B cell (primary cell): ENCODE data around the gene TMEM208. TPM values are rescaled to one million over a fixed set of nuclear protein-coding genes. Genes with fewer than 3 reads are reported as not detected.

ENCODE experiments used
- ATAC-seq: fragments of 200-7000 bp; cut with Tn5 transposase; one replicate; pipeline ENCODE4 v1.10.0; 2021; ENCODE audit warnings: low read depth, mild to moderate bottlenecking, moderate number of reproducible peaks, moderate library complexity
- CTCF ChIA-PET: fragments of 350-600 bp; sonication (Branson Sonifier 250); formaldehyde crosslinking; loops from one replicate; lab custom pipeline; 2021; ENCODE audit warnings: antibody characterized with exemption, inconsistent platforms; lab: Charles Lee
- POLR2A ChIA-PET: fragments of 350-600 bp; sonication (Branson Sonifier 250); formaldehyde crosslinking; loops from one replicate; lab custom pipeline; 2021; ENCODE audit warnings: antibody characterized with exemption; lab: Charles Lee
- DNase-seq: peaks from one replicate; pipeline ENCODE4 v3.0.0; 2013
- H2AFZ ChIP-seq: 2 replicates; pipeline ENCODE4 v1.6.1; 2012; ENCODE audit warnings: mild to moderate bottlenecking, low read depth, low read length; ENCODE audit not compliant: insufficient read depth, poor library complexity, severe bottlenecking
- H3K27ac ChIP-seq, 2 donors: 1 replicate in 1 of 2; 2 replicates in 1 of 2; pipeline ENCODE4 v1.5.1; 2012 to 2013; ENCODE audit warnings: low read length in 2 of 2, mild to moderate bottlenecking in 2 of 2, moderate library complexity in 1 of 2
- H3K27me3 ChIP-seq, 4 experiments: fragments of 200-600 bp in 1 of 4; sonication (generic) in 1 of 4; replicated peaks in 1 of 4; 1 replicate in 2 of 4; 2 replicates in 2 of 4; pipeline versions ENCODE4 v1.6.1 to v1.7.0; 2013 to 2016; ENCODE audit warnings: low read length in 3 of 4, mild to moderate bottlenecking in 2 of 4, mixed read lengths in 1 of 4, moderate library complexity in 1 of 4; ENCODE audit not compliant: insufficient read depth in 4 of 4, control insufficient read depth in 3 of 4; ENCODE audit errors: control extremely low read depth in 1 of 4
- H3K36me3 ChIP-seq, 2 experiments: replicated peaks in 1 of 2; 1 replicate in 1 of 2; 2 replicates in 1 of 2; pipeline versions ENCODE4 v1.6.1 to v1.7.1; 2013; ENCODE audit warnings: low read length in 1 of 2; ENCODE audit not compliant: insufficient read depth in 2 of 2, control insufficient read depth in 1 of 2; ENCODE audit errors: control extremely low read depth in 1 of 2, extremely low read depth in 1 of 2
- H3K4me1 ChIP-seq, 2 donors: fragments of 200-600 bp in 1 of 2; sonication (generic) in 1 of 2; 1 replicate in 1 of 2; 2 replicates in 1 of 2; pipeline versions ENCODE4 v1.5.1 to v1.6.1; 2013 to 2017; ENCODE audit warnings: low read length in 2 of 2; ENCODE audit not compliant: control insufficient read depth in 2 of 2, insufficient read depth in 2 of 2
- H3K4me2 ChIP-seq: replicated peaks from 2 replicates; pipeline ENCODE3; 2012; ENCODE audit warnings: mild to moderate bottlenecking, low read depth, low read length; ENCODE audit not compliant: poor library complexity, severe bottlenecking
- H3K4me3 ChIP-seq, 5 experiments: fragments of 200-600 bp in 1 of 5; sonication (generic) in 1 of 5; 1 replicate in 3 of 5; 2 replicates in 2 of 5; pipeline versions ENCODE4 v1.5.1 to v1.7.0; 2011 to 2016; ENCODE audit warnings: low read length in 4 of 5, mild to moderate bottlenecking in 4 of 5, low read depth in 2 of 5, control low read depth in 1 of 5, moderate library complexity in 1 of 5; ENCODE audit not compliant: insufficient read depth in 1 of 5; ENCODE audit errors: control extremely low read depth in 1 of 5, extremely low read depth in 1 of 5
- H3K79me2 ChIP-seq: fragments of 200-600 bp; sonication (generic); one replicate; pipeline ENCODE4 v1.6.0; 2016; ENCODE audit warnings: low read length; ENCODE audit not compliant: control insufficient read depth, insufficient read depth
- H3K9ac ChIP-seq: fragments of 200-600 bp; sonication (generic); 2 replicates; pipeline ENCODE4 v1.6.1; 2017; ENCODE audit warnings: mild to moderate bottlenecking, low read length, moderate library complexity
- H3K9me3 ChIP-seq, 3 donors: one replicate each; pipeline versions ENCODE4 v1.6.1 to v1.7.1; 2013; ENCODE audit warnings: low read length in 2 of 3; ENCODE audit not compliant: control insufficient read depth in 2 of 3, insufficient read depth in 1 of 3; ENCODE audit errors: control extremely low read depth in 1 of 3
- H4K20me1 ChIP-seq: 2 replicates; pipeline ENCODE4 v1.6.0; 2012; ENCODE audit warnings: mild to moderate bottlenecking, low read length; ENCODE audit not compliant: insufficient read depth, control insufficient read depth, poor library complexity, severe bottlenecking
- H3K27ac Mint-ChIP-seq: one replicate; pipeline ENCODE4 v1.8.0; 2021; ENCODE audit warnings: mixed read lengths
- H3K27me3 Mint-ChIP-seq: one replicate; pipeline ENCODE4 v1.8.0; 2021; ENCODE audit warnings: mixed read lengths
- H3K4me1 Mint-ChIP-seq: one replicate; pipeline ENCODE4 v1.8.0; 2021; ENCODE audit warnings: mixed read lengths
- H3K4me3 Mint-ChIP-seq: one replicate; pipeline ENCODE4 v1.8.0; 2021; ENCODE audit warnings: mixed read lengths
- H3K9me3 Mint-ChIP-seq: one replicate; pipeline ENCODE4 v1.8.0; 2022; ENCODE audit warnings: mixed read lengths; ENCODE audit not compliant: insufficient read depth
- EZH2 ChIP-seq: IDR thresholded peaks from 2 replicates; pipeline ENCODE4 v1.6.1; 2012; ENCODE audit warnings: borderline replicate concordance, low read depth, mild to moderate bottlenecking, moderate library complexity, low read length; ENCODE audit not compliant: insufficient read depth, poor library complexity, severe bottlenecking
- WGBS: methylation state at CpG from one replicate; pipeline ENCODE4 v1.1.5; 2013; ENCODE audit warnings: missing lambda C conversion rate; ENCODE audit not compliant: insufficient coverage; 5-methylcytosine and 5-hydroxymethylcytosine counted together
- intact Hi-C: fragments of 100-400 bp; cut with micrococcal nuclease; formaldehyde crosslinking; loops from one replicate; pipeline ENCODE4 v1.10.0; 2022
- polyA plus RNA-seq: library from polyadenylated mRNA; depleted of rRNA; stranded (reverse); fragments of >200 nt; gene quantifications from 2 replicates; pipeline ENCODE4 v1.2.3, GENCODE V29; 2012
- total RNA-seq, 2 donors: library from RNA; stranded (reverse); fragments of 120-200 nt in 1 of 2; gene quantifications; 1 replicate in 1 of 2; 2 replicates in 1 of 2; pipeline versions ENCODE4 v1.2.3 to v1.2.4, GENCODE V29; 2013 to 2022
- TF ChIP-seq, protein P1 (sequence below): fragments of 200-600 bp; IDR thresholded peaks from one replicate; pipeline ENCODE4 v1.8.0; 2022; ENCODE audit warnings: antibody characterized with exemption, mild to moderate bottlenecking

TMEM208 gene
- total and polyA plus RNA-seq, 2 donors (not counting 1 experiment from before 2014, with no cell fraction given): 36.1 to 40.4 TPM

DNA sequence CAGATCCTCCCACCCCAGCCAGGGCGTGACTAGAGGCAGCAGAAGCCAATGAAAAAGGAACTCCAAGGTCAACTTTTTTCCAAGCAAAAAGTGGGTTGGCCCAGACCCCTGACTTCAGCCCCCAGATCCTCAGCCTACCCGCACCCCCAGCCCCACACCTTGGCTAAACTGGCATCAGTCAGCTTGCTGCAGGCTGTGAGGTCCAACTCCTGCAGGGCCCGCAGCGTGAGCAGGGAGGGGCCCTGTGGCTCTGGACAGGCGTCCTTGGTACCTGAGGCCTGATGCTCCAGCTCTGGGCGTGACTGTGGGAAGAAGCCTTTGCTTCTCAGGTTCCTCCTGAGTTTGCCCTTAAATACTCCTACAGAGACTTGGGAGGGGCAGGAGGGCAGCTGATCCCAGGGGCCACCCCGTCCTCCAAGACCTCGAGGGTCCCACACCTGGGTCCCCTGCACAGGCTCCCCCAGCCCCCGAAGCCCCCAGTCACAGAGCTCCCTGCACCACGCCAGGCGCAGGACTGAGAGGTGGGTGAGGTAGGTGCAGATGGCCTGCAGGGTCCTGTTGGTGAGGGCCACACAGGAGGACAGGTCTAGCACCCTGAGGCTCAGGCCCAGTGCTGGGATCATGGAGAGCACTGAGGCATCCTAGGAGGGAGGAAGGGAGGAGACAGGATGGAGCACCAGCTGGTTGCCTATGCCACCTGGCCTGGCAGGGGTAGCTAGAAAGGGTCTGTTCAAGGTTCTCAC, 18.6 kb upstream of the TMEM208 start:
- no peaks in the 10 kb centered on the region for H3K27me3 Mint-ChIP-seq
- Histone ChIP-seq H3K4me1 (no peaks in the 10 kb centered on the region), H3K27ac (no peak overlapping the region), H3K4me3 (no peak overlapping the region), H3K4me2 (no peak overlapping the region), H4K20me1 (no peaks in the 10 kb centered on the region), H3K36me3 (peaks cover 0 to 4% of the 10 kb centered on the region in 2 experiments), H3K9ac (no peak overlapping the region), H3K79me2 (no peaks in the 10 kb centered on the region), H2AFZ (no peak overlapping the region), H3K27me3 (no peaks in the 10 kb centered on the region), H3K9me3 (no peaks in the 10 kb centered on the region)
- intact Hi-C loops: no loop called here
- H3K27ac Mint-ChIP-seq: no peak overlapping the region
- TF ChIP-seq, protein P1, sequence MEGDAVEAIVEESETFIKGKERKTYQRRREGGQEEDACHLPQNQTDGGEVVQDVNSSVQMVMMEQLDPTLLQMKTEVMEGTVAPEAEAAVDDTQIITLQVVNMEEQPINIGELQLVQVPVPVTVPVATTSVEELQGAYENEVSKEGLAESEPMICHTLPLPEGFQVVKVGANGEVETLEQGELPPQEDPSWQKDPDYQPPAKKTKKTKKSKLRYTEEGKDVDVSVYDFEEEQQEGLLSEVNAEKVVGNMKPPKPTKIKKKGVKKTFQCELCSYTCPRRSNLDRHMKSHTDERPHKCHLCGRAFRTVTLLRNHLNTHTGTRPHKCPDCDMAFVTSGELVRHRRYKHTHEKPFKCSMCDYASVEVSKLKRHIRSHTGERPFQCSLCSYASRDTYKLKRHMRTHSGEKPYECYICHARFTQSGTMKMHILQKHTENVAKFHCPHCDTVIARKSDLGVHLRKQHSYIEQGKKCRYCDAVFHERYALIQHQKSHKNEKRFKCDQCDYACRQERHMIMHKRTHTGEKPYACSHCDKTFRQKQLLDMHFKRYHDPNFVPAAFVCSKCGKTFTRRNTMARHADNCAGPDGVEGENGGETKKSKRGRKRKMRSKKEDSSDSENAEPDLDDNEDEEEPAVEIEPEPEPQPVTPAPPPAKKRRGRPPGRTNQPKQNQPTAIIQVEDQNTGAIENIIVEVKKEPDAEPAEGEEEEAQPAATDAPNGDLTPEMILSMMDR: no peak
- TF ChIP-seq EZH2: no peak
- POLR2A ChIA-PET: no interaction called here
- H3K4me1 Mint-ChIP-seq: no peaks in the 10 kb centered on the region
- CTCF ChIA-PET: interaction anchor here (1.2 kb wide), 1 partner anchor 11 kb away, joined by 3 read pairs; no protein-coding TSS in a partner anchor
- H3K4me3 Mint-ChIP-seq: no peak overlapping the region
- ATAC-seq (no peak), DNase-seq (no peak)
- no peaks in the 10 kb centered on the region for H3K9me3 Mint-ChIP-seq
- WGBS: 97% methylated on average over 9 of the region's 11 CpGs

GRCh38 chr16:67209565-67209964, 17.4 kb upstream of the TMEM208 start:
- TF ChIP-seq EZH2: no peak
- TF ChIP-seq, protein P1: no peak
- no peak overlapping the region for H3K4me3 ChIP-seq
- intact Hi-C loops: no loop called here
- H3K4me2 ChIP-seq: no peak overlapping the region
- no peaks in the 10 kb centered on the region for H3K9me3 Mint-ChIP-seq
- DNase-seq: no peak
- H3K79me2 ChIP-seq: no peaks in the 10 kb centered on the region
- H2AFZ ChIP-seq: no peak overlapping the region
- ChIA-PET POLR2A (no interaction called here), CTCF (interaction anchor here (1.1 kb wide), 1 partner anchor 11 kb away, joined by 3 read pairs; no protein-coding TSS in a partner anchor)
- H4K20me1 ChIP-seq: no peaks in the 10 kb centered on the region
- no peak overlapping the region for H3K4me3 Mint-ChIP-seq
- WGBS: 84% methylated on average over 5 of the region's 8 CpGs
- no peaks in the 10 kb centered on the region for H3K27me3 ChIP-seq
- no peaks in the 10 kb centered on the region for H3K27me3 Mint-ChIP-seq
- no peaks in the 10 kb centered on the region for H3K4me1 Mint-ChIP-seq
- no peaks in the 10 kb centered on the region for H3K9me3 ChIP-seq
- H3K4me1 ChIP-seq: no peaks in the 10 kb centered on the region
- H3K27ac ChIP-seq: no peak overlapping the region
- H3K9ac ChIP-seq: no peak overlapping the region
- no peak overlapping the region for H3K27ac Mint-ChIP-seq
- ATAC-seq: no peak
- H3K36me3 ChIP-seq: no peaks in the 10 kb centered on the region
